ENCODE measurements around the gene S100A9.

S100A9 gene

GRCh38 chr1:153389973-153390879, 32.6 kb downstream of the S100A9 start:
- Histone ChIP-seq H3K27ac (ENCODE audit: extremely low read depth, low read depth, low read length) (no peak overlapping the region), H3K4me1 (ENCODE audit: control insufficient read depth, insufficient read depth, low read length) (no peaks in the 10 kb centered on the region), H3K36me3 (ENCODE audit: control insufficient read depth in 2 of 2, insufficient read depth in 1 of 2, low read length in 2 of 2) (no peaks in the 10 kb centered on the region), H3K4me3 (ENCODE audit: low read depth, low read length) (no peak overlapping the region), H3K9me3 (ENCODE audit: control insufficient read depth, insufficient read depth, low read depth, low read length) (no peaks in the 10 kb centered on the region)
- no peak for TF ChIP-seq ZNF626 (tag by site-specific recombination; IDR thresholded peaks at IDR 0.05)
- TF ChIP-seq ZNF416 (tag by site-specific recombination; IDR thresholded peaks at IDR 0.05) = no peak
- no peak for TF ChIP-seq INSM2 (tag by site-specific recombination; IDR thresholded peaks at IDR 0.05)
- TF ChIP-seq ZNF555 (tag by site-specific recombination; conservative IDR thresholded peaks at IDR 0.05) = no peak
- TF ChIP-seq, protein P1, sequence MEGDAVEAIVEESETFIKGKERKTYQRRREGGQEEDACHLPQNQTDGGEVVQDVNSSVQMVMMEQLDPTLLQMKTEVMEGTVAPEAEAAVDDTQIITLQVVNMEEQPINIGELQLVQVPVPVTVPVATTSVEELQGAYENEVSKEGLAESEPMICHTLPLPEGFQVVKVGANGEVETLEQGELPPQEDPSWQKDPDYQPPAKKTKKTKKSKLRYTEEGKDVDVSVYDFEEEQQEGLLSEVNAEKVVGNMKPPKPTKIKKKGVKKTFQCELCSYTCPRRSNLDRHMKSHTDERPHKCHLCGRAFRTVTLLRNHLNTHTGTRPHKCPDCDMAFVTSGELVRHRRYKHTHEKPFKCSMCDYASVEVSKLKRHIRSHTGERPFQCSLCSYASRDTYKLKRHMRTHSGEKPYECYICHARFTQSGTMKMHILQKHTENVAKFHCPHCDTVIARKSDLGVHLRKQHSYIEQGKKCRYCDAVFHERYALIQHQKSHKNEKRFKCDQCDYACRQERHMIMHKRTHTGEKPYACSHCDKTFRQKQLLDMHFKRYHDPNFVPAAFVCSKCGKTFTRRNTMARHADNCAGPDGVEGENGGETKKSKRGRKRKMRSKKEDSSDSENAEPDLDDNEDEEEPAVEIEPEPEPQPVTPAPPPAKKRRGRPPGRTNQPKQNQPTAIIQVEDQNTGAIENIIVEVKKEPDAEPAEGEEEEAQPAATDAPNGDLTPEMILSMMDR (tag by site-specific recombination; IDR thresholded peaks at IDR 0.05) = no peak
- no peak for TF ChIP-seq ZNF585B (tag by site-specific recombination; IDR thresholded peaks at IDR 0.05)
- no peak for TF ChIP-seq ZNF837 (tag by site-specific recombination; IDR thresholded peaks at IDR 0.05)
- no peak for TF ChIP-seq RBAK (tag by site-specific recombination; IDR thresholded peaks at IDR 0.05)
- no peak for TF ChIP-seq ZNF266 (tag by site-specific recombination; IDR thresholded peaks at IDR 0.05; ENCODE audit: low read depth)
- no peak for TF ChIP-seq ZNF223 (tag by site-specific recombination; IDR thresholded peaks at IDR 0.05)
- TF ChIP-seq ZFP3 (tag by site-specific recombination; IDR thresholded peaks at IDR 0.05; ENCODE audit: low read depth) = no peak
- TF ChIP-seq GLIS2 (tag by site-specific recombination; IDR thresholded peaks at IDR 0.05) = no peak
- TF ChIP-seq ZBTB17 (tag by site-specific recombination; IDR thresholded peaks at IDR 0.05) = no peak
- ChIA-PET POLR2A (no interaction called here), CTCF (interaction anchor here (0.5 to 0.6 kb wide), 2 partner anchors 313 to 1053 kb away, joined by 3 to 4 read pairs; no protein-coding TSS in a partner anchor)

GRCh38 chr1:153390938-153391710, 33.5 kb downstream of the S100A9 start, which contains the start of gene S100A8:
S100A8 (minus strand) TSS chr1:153391073; CDS start chr1:153390535, 538 bp downstream.
- Histone ChIP-seq H3K4me3 (ENCODE audit: low read depth, low read length) (no peak within 1 kb of the TSS), H3K27ac (ENCODE audit: extremely low read depth, low read depth, low read length) (no peak within 1 kb of the TSS), H3K36me3 (ENCODE audit: control insufficient read depth in 2 of 2, insufficient read depth in 1 of 2, low read length in 2 of 2) (no peaks in the 10 kb centered on the region), H3K4me1 (ENCODE audit: control insufficient read depth, insufficient read depth, low read length) (no peaks in the 10 kb centered on the region), H3K9me3 (ENCODE audit: control insufficient read depth, insufficient read depth, low read depth, low read length) (no peaks in the 10 kb centered on the region)
- TF ChIP-seq, protein P2, sequence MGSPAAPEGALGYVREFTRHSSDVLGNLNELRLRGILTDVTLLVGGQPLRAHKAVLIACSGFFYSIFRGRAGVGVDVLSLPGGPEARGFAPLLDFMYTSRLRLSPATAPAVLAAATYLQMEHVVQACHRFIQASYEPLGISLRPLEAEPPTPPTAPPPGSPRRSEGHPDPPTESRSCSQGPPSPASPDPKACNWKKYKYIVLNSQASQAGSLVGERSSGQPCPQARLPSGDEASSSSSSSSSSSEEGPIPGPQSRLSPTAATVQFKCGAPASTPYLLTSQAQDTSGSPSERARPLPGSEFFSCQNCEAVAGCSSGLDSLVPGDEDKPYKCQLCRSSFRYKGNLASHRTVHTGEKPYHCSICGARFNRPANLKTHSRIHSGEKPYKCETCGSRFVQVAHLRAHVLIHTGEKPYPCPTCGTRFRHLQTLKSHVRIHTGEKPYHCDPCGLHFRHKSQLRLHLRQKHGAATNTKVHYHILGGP (tag by site-specific recombination; IDR thresholded peaks at IDR 0.05) = no peak
- no peak for TF ChIP-seq ZBTB1 (tag by site-specific recombination; IDR thresholded peaks at IDR 0.05)
- no peak for TF ChIP-seq ZBTB48 (tag by site-specific recombination; IDR thresholded peaks at IDR 0.05)
- TF ChIP-seq IKZF3 (tag by site-specific recombination; IDR thresholded peaks at IDR 0.05) = no peak
- TF ChIP-seq PATZ1 (tag by site-specific recombination; IDR thresholded peaks at IDR 0.05) = no peak
- no peak for TF ChIP-seq ZFHX2 (tag by site-specific recombination; conservative IDR thresholded peaks at IDR 0.05)
- TF ChIP-seq ZNF837 (tag by site-specific recombination; IDR thresholded peaks at IDR 0.05) = no peak
- TF ChIP-seq ZNF776 (tag by site-specific recombination; IDR thresholded peaks at IDR 0.05; ENCODE audit: borderline replicate concordance) = no peak
- TF ChIP-seq ZNF514 (tag by site-specific recombination; IDR thresholded peaks at IDR 0.05) = no peak
- TF ChIP-seq MYNN (tag by site-specific recombination; IDR thresholded peaks at IDR 0.05; ENCODE audit: borderline replicate concordance) = no peak
- no peak for TF ChIP-seq ZSCAN30 (tag by site-specific recombination; IDR thresholded peaks at IDR 0.05)
- no peak for TF ChIP-seq ZSCAN23 (tag by site-specific recombination; IDR thresholded peaks at IDR 0.05)
- no peak for TF ChIP-seq ZNF701 (tag by site-specific recombination; IDR thresholded peaks at IDR 0.05)
- no peak for TF ChIP-seq ZNF48 (tag by site-specific recombination; IDR thresholded peaks at IDR 0.05)
- no peak for TF ChIP-seq ZNF629 (tag by site-specific recombination; IDR thresholded peaks at IDR 0.05)
- POLR2A ChIA-PET = interaction anchor here (0.6 kb wide), 1 partner anchor 259 kb away, joined by 4 read pairs; no protein-coding TSS in a partner anchor
- CTCF ChIA-PET = interaction anchor here (0.6 kb wide), 1 partner anchor 114 kb away, joined by 3 read pairs; no protein-coding TSS in a partner anchor
